Adrenal gland (tissue), 5 donors: ENCODE results near the gene ADGRE3.

Source experiments
- POLR2A ChIP-seq, 2 donors: fragments of 450-650 bp; IDR thresholded peaks; one replicate each; pipeline ENCODE4 v1.6.1; 2017; ENCODE audit warnings: antibody characterized with exemption in 2 of 2, mild to moderate bottlenecking in 2 of 2, moderate library complexity in 1 of 2
- TF ChIP-seq, protein P1 (sequence below), 6 experiments: fragments of 450-650 bp in 4 of 6; fragments of 200-600 bp in 2 of 6; sonication (generic) in 1 of 6; IDR thresholded peaks; 1 replicate in 5 of 6; 2 replicates in 1 of 6; pipeline versions ENCODE4 v1.5.1 to v1.8.0; 2016 to 2021; ENCODE audit warnings: antibody characterized with exemption in 6 of 6, mild to moderate bottlenecking in 2 of 6, moderate library complexity in 1 of 6
- donor health status: DM: no; HTN: no; CAD: no.

DNA sequence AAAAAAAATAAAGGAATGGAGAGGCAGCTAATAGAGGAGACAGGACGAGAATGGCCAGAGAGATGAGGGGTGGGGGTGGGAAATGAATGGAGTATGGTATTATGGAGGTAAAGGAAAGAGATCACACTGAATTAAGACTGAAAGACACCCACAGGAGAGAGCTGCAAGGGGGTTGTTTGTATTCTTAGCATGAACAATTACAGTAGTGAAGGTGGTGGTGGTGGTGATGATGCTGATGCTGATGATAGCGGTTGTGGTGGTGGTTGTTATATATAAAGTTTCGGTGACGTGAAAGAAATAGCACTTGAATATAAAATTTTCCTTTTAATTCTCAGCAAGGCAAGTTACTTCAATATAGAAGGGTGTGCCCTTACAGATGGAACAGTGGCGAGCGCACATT is 2.8 kb upstream of the ADGRE3 start:
- TF ChIP-seq, protein P1, sequence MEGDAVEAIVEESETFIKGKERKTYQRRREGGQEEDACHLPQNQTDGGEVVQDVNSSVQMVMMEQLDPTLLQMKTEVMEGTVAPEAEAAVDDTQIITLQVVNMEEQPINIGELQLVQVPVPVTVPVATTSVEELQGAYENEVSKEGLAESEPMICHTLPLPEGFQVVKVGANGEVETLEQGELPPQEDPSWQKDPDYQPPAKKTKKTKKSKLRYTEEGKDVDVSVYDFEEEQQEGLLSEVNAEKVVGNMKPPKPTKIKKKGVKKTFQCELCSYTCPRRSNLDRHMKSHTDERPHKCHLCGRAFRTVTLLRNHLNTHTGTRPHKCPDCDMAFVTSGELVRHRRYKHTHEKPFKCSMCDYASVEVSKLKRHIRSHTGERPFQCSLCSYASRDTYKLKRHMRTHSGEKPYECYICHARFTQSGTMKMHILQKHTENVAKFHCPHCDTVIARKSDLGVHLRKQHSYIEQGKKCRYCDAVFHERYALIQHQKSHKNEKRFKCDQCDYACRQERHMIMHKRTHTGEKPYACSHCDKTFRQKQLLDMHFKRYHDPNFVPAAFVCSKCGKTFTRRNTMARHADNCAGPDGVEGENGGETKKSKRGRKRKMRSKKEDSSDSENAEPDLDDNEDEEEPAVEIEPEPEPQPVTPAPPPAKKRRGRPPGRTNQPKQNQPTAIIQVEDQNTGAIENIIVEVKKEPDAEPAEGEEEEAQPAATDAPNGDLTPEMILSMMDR (IDR thresholded peaks at IDR 0.05) = no peak
- TF ChIP-seq POLR2A (IDR thresholded peaks at IDR 0.05) = no peak
